HG02623 (cell line): Measurements from ENCODE around the gene CCN6.

Experiments used
- ATAC-seq: cut with Tn5 transposase; IDR thresholded peaks from one replicate; pipeline ENCODE4 v1.9.1; 2021; ENCODE audit warnings: moderate library complexity; ENCODE audit not compliant: unreplicated experiment

Gene CCN6

DNA sequence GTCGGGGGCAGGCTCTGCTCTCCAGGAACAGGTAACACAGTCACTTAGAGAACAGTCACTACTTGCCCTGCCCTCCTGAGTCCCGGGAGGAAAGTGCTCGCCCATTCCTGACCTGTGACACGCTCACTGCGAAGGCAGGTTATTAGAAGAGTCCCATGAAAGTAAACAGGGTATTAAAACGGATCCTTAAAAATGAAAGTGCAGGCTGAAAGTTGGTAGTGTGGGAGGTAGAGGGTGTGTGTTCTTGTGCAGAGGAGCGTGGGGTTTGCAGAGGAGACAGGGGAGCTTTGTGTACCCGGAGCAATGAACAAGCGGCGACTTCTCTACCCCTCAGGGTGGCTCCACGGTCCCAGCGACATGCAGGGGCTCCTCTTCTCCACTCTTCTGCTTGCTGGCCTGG lies at the start of gene CCN6:
TSS of gene CCN6 (plus strand) at position 104 of the 400 bp plus-strand sequence. CDS start at position 358, 254 bp downstream.
- ATAC-seq = no peak

DNA sequence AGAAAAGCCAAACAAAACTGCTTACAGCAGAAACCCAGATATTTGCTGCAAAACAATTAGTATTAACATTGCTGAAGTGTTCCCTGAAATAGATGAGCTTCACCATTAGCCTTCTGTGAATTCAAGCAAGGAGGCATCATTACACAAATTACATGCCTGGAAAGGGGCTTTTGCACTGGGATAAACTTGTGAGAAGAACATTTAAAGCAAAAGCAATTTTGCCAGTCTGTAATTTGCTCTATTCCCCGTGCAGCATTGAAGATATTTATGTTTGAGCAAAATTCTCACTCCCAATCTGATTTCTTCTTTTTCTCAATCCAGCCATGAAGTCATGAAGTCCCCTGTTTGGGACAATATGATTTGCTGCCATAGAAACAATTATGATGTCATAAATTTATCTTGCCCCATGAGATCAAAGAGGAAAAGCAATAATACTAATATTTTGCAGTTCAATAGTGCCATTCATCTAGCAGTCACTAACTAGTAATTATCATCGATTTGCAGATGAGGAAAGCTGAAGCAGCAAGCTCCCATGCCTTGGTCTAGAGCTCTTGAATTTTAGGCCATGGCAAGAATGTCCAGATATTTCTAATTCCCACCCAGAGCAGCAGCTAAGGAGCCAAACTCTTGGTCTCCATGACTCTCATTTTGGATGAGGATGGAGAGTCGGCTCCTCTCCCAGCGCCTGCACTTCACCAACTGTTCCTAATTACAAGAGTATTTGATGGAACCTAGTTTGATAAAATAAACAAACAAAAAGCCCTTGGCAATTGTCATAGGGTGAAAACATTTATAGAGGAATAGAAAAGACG lies 49.5 kb upstream of the CCN6 start:
- no peak for ATAC-seq

DNA sequence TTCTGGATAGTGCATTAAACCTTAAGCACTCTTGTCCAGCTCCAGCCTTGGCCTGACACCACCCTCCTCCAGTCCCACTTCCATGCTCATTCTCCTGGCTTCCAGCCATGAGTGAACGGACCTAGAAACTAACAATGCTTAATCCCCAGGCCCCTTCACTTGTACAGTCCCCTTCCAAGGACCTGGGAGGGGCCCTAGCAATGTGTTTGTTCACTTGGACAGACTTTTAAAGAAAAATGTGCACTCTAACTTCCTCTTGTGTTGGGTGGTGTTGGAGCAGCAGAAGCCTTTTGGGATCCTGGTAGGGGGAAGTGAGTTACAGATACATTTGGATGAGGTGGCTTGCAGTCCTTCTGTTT lies 48.9 kb upstream of the CCN6 start:
- ATAC-seq = no peak

DNA sequence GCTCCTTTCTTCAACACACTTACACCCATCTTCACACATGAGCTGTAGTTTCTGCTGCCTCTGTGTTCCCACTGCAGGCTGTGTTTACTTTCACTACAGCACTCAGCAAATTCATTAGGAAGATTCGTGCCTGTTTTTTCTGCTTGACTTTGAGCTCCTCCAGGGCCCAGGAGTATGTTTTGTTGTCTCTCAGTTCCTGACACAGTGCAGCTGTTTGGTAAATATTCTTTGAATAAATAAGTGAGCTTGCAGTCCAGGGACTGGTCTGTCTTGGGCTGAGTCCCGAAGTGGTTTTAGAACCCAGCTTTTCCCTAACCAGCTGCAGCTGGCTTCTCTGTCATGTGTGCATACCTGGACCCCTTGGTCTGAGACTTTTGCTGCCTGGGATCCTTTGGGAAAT lies 46.6 kb upstream of the CCN6 start:
- ATAC-seq = no peak

DNA sequence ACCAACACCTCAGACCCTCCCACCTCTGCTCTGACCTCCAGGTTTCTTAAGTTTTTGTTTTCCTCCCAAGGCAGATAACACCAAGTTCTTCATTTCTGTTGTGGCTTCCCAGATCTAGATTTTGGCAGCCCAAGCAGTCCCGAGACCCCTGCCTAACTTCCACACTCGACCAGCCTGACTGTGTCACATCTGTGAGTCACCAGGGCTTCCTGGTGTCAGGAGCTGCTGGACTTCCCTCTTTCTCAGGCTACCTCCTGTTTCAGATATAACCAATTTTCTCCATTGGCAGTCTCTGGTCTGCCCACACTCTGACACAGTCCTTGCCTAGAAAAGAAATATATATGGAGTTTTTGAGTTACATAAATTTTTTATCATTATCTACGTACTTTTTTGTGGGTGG lies 46.1 kb upstream of the CCN6 start:
- ATAC-seq = no peak

DNA sequence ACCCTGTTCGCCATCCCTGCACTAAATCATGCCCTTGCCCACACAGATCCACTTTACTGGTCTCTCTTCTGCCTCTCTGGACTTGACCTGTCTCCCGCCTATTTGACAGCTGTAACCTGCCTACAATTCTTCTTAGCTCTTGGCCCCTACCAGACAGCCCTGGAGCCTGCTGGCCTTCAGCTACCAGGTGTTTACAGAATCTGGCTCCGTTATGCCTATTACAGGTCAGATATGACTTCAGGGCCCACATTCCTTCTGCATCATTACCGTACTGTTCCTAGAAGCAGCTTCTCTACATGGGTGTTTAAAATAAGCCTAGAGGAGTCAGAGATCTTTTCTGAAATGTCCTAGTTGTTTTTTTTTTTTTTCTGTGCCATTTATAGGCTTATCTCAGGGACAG lies 45.4 kb upstream of the CCN6 start:
- ATAC-seq = no peak

DNA sequence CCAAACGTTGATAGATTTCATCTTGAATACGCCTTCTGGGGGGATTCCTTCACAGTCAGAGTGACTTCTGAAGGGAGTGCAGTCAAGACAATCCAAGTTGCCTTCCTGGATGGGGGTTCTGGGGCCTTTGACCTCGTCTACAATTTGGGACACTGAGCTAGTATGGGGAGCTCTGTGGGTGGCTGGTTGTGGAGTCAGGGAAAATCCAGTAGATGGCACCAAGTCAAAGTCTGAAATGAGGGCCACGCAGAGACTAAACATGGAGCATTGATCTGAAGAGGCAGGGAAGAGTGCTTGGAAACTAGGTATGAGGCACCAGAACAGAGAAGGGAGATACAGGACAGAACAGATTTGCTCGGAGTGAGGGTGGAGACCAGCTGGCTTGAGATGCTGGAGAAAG lies 43.6 kb upstream of the CCN6 start:
- ATAC-seq = no peak

DNA sequence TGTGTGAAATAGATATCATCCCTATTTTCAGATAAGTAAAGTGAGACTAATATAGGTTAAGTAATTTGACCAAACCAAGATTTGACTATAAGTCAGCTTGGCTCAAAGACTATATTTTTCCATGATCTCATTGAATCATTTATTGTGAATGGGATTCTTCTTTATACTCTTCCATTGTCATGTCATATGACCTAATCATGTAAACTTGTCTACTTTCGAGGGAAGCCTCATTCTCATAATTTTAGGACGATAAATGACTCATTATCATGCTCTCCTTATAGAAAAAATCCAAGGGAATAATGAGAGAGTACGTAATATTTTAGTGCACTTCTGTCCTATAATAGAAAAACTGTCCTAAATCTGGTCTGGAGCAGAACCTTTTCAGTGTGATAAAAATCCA lies 40.9 kb upstream of the CCN6 start:
- no peak for ATAC-seq

DNA sequence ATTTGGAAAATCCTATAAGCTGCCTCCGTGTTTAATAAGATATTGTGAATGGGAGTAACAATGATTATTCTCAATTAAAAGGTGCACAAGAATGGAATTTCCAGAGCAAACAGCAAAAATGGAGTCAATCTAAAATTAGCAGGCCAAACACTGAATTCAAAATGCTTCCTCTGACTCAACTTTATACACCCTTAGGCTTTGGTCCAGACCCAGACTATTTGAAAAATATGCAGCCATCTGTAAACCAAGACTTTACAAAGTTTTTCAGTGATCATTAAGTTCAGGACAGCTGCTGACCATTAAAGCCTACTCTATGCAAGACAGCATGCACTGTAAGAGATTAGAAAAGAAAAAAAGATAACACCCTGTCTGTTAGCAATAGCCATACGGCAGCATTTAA lies 39.4 kb upstream of the CCN6 start:
- ATAC-seq = no peak

DNA sequence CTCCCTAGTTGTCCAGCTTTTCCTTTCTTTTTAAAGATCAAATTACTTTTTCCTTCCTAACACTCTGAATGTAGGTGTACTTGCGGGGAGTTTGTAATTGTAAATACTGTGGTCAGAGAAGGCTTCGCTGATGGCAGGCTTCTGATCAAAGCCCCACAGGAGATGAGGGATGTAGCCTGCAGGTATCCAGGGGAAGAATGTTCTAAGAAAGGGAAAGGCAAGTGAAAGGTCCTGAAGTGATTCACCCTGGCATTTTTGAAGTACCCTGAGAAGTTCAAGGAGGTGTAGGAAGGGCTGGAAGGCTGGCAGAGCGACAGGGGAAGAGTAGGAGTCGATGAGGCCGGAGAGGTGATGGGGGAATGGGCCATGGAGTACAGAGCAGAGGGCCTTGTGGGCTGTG lies 38.2 kb upstream of the CCN6 start:
- ATAC-seq = no peak

DNA sequence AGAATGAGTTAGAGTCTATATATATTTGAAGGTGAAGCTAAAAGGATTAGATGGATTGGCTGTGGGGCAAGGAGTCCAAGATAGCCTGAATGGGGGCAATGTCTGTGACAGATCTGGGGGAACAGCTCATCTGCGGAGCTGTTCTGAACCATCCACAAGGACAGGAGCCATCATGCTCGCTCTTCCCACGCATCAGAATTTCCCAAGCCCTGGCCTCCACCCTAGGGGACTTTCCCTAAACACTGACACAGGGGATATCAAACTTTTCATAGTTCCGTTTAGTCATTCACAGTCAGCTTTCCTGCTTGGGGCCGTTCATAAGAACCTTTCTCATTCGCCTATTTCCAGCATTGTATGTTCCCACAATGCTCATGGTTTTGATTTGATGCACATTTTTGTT lies 37.6 kb upstream of the CCN6 start:
- ATAC-seq = no peak

DNA sequence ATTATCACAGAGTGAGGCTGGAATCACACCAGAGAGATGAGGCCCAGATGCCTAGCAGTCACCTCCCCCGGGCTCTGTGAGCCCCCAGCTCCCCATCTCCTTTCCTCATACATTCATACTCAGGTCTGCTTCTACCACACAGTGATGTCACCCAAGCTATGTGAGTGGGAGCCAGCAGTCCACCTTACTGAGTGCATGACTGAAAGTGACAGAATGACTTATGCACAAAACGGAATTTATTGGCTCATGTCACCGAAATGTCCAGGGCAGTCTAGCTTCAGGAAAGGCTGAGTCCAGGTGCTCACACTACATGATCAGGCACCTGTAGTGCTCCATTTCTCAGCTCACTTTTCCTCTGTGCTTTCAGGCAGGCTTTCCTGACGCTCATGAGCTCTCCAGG lies 36.7 kb upstream of the CCN6 start:
- ATAC-seq = no peak

DNA sequence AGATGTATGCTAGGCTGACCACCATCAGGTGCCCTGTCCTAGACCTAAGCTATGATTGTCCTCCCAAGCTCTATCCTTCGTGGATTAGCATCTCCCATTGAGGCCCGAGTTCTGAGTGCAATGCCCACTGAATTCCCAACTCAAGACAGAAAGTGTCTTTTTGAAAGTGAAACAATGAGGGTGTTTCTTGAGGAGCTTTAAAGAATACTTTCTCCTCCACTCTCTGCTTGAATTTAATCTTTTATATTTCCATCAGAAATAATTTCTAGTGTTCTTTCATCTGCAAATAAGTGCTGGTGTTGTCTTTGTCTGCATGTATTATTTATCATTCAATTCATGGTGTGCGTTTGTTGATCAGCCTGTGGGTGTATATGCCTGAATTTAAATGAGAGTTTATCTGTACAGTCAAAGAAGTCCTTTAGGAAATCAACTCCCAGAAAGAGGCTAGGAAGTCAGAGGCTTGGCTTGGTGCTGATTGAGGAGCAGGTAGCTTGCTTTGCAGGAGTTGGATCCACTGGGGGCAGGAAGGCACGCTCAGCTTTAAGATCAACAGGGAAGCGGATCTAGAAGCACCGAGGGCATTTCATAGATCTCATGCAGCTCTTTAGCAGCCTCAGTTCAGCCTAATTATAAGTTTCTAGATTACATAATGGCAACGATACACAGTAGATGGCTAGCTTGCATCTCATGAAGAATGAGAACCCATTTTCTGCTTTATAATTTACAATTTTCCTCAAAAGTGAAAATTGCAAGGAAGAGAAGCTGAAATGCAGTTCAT lies 36.0 kb upstream of the CCN6 start:
- ATAC-seq = no peak

DNA sequence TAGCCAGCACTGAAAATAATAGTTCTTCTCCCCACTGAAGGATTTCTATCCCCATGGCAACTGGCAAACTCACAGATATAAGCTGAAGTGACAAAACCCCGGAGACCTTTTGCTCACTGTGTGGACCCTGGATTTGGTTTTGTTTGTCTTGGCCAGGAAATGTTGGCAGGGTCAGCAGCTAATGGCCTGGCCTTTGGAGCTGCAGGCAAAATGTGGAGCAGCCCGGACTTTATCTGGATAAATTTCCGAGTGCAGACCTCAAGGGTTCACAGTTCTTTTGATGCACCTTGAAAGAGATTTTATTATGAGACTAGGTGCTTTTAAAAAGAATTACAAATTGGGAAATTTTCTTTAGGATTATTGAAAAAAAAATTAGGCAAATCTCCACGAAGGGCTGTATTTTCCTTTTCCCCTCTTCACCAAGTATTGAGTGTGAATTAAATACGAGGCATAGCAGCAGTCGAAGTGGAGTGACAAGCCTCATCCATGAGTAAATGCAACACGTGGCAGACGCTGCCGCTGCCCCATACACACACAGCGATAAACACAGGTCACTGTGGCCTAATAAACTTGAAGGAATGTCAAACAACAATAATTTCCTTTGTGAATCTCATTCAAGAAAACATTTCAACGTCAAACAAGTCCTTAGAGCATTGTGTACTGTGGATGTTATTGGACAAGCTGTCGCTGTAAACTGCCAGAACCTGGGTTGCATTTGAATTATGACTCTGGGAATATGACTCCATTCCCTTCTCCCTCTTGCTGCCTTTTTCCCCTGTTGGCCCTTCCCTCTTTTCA lies 35.1 kb upstream of the CCN6 start:
- no peak for ATAC-seq

DNA sequence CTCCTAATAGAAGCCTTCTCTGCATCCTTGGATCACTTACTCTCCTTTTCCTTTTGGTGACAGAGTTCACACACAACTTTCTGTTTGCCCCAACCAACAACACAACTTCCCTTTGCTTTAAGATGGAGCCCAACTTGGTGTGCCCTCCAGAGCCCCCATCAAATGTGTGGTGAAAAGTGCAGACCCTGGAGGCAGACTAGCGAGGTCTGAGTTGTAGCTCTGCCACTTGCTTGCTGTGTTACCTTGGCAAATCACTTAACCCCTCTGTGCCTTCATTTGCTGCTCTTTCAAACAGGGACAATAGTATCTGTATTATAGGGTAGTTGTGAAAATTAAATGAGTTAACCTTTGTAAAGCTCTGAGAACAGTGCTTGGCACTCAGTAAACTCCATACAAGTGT lies 34.3 kb upstream of the CCN6 start:
- no peak for ATAC-seq

DNA sequence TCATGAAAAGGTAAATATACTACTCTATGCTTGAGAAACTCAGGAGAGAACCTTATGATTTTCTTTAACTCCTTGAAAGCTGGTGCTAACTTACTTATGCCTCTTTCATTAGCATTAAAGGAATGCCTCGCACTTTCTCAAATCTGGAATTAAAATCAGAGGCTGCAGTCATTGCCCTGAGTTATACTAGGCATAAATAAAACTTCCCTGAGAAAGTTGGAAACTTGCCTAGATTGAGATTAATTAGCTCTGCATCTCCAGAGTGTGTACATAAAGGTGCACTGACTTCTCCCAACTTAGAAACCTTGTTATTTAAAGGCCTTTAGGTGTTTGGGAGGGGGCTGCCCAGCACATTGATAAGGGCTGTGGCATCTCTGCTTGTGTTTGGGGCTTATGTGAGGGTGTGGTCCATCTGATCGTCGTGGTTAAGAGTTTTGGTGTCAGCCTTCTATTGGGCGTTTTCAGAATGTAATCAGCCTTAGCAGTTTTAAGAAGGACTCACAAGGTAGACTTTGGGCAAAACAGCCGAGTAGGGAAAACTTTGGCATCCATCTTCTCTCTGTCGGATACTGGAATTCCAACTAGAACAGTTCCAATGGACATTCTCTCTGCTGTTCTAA lies 32.1 kb upstream of the CCN6 start:
- ATAC-seq = no peak

DNA sequence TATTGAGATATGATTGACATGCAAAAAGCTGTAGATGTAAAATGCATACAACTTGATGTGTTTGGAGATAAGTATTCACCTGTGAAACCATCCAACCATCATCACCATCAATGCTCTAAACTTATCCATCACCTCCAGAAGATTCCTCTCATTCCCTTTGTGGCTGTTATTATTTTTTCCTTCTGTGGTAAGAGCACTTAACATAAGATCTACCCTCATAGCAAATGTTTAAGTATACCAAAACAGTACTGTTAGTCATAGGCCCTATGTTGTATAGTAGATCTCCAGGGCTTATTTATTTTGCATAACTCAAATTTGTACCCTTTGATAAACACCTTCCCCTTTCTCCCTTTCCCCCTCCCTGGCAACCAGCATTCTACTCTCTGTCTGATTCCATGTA lies 31.2 kb upstream of the CCN6 start:
- ATAC-seq = no peak

DNA sequence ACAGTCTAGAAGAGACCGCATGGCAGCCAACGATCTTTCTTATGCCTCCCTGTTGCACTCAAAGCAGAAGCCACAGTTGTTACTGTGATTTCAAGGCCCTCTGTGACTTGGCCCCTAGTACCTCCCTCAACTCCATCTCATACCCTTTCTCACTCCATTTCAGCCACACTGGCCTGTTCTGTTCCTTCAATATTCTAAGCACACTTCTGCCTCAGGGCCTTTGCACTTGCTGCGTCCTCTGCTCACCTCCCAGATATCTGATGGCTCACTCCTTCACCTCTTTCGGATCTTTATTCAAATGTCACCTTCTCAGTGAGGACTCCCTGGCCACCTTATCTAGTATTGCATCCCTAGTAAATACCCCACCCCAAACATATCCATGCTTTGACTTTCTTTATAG lies 29.4 kb upstream of the CCN6 start:
- ATAC-seq = no peak

DNA sequence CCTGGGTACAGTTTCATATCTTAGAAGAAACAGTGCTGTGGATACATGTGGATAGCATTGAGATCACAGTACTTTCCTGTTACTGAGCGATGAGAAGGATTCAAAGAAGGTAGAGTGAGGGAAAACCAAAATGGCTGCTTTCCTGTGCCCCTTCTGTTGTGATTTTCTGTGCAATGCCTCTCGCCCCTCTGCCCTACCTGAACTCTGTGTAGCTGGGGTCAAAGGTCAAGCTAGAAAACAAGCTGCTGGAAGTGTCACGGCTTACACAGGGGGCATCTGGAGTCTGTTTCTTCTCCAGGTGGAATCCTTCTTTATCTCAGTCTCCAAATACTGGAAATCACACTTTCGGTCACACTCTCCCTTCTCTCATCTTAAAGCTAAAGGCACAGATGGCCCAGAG lies 27.0 kb upstream of the CCN6 start:
- ATAC-seq = no peak

DNA sequence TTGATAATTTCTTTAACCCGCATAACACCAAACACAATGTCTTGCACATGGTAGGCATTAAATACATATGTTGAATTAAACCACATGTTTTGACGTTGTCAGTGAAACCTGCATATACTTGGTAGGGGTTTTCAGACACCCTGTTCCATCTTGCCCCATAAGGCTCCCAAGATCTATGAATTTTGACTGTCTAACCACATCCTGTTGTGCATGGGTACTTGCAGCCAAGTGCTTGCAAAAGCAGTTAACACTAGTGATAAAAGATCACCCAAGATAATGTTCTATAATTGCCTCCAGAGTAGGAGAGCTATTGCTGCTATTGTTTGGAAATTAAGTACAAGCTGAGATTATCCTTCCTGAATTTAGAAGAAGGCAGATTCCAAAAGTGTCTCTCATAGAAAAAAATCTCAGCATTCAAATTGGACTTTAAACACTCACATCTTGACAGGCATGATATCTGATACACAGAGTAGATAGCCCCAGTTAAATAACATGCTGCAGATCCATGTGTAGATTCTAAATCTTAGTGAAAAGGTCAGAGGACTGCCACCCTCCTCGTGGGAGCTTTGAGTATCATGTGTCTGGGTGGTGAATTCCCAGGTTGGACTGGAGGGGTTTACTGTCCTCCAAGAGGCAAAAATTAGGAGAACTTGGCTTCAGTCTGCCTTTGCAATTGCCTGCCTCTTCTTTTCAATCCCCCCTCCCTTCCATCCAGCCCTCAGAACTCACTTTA lies 25.8 kb upstream of the CCN6 start:
- ATAC-seq = no peak
